ENCODE data around the gene TYMP. TPM values are rescaled to one million over a fixed set of nuclear protein-coding genes. Genes with fewer than 3 reads are reported as not detected.

Gene TYMP
- total and polyA plus RNA-seq, 2 of the 4 experiments (the other 2 are of a cell fraction): 0.18 to 0.74 TPM

- dilution Hi-C loops (cut with HindIII; ENCODE audit: low sequenced_read_pairs, unreplicated experiment): no loop called here
- no peak overlapping the region for H2BK5ac ChIP-seq (ENCODE audit: low read depth, low read length, poor library complexity, severe bottlenecking)
- H3K9me1 ChIP-seq (ENCODE audit: insufficient read depth, low read length): 0 out of 2 replicates have a peak, but pooled peaks cover 4% of the 10 kb centered on the region
- intact Hi-C loops (cut with micrococcal nuclease): no loop called here
- H4K8ac ChIP-seq (ENCODE audit: low read depth in 2 of 2, low read length in 2 of 2): peak overlapping the region; percentile 65 to 74; a peak in 2 of 4 replicates
- H2BK20ac ChIP-seq (ENCODE audit: low read depth, low read length): no peak overlapping the region
- peak overlapping the region; percentile 22; the same call in 1 of the 2 replicates for H3K14ac ChIP-seq (replicated peaks; ENCODE audit: low read depth, low read length)
- H3K27ac ChIP-seq (ENCODE audit: insufficient read depth, low read length): no peak overlapping the region
- BruUV-seq (replicated peaks): no TSS peak
- peak overlapping the region; percentile 63 for H3K4me3 ChIP-seq (ENCODE audit: insufficient read depth, low read depth, low read length)
- no peak overlapping the region for H3K18ac ChIP-seq (ENCODE audit: low read depth, low read length)
- H3K56ac ChIP-seq (ENCODE audit: extremely low read depth, insufficient read depth, low read length): no peak overlapping the region
- peak overlapping the region; percentile 97 for H3K4me2 ChIP-seq (ENCODE audit: low read depth, low read length)
- H4K91ac ChIP-seq (ENCODE audit: insufficient read depth, low read depth, low read length): no peak overlapping the region; the same call in 1 of the 2 replicates
- peaks cover 22% of the 10 kb centered on the region for H3K27me3 ChIP-seq (ENCODE audit: control insufficient read depth, insufficient read depth, low read length)
- 8% methylated on average over 9 of the region's 17 CpGs; no CpG with 5 or more reads in 1 of the 2 experiments for WGBS, 2 experiments (ENCODE audit: extremely low coverage in 2 of 2, insufficient read length in 1 of 2)
- H3K79me1 ChIP-seq (ENCODE audit: low read depth in 1 of 2, low read length in 2 of 2): no peaks in the 10 kb centered on the region
- H3K4me1 ChIP-seq (ENCODE audit: control insufficient read depth, insufficient read depth, low read length): no peaks in the 10 kb centered on the region
- in situ Hi-C loops (cut with MboI; ENCODE audit: low sequenced_read_pairs): no loop called here
- H4K5ac ChIP-seq (ENCODE audit: low read depth, low read length): peak overlapping the region; percentile 4; the same call in 1 of the 2 replicates
- H2BK120ac ChIP-seq (ENCODE audit: low read depth, low read length): no peak overlapping the region
- H4K20me1 ChIP-seq (ENCODE audit: insufficient read depth, low read length): no peaks in the 10 kb centered on the region
- ChIA-PET CTCF (interaction anchor here (0.8 to 1.9 kb wide), 6 partner anchors 8 to 55 kb away, joined by 3 to 8 read pairs (median 4); partner anchors contain the start of genes LMF2, NCAPH2 and SCO2), POLR2A (ENCODE audit: unreplicated experiment) (interaction anchor here (0.5 kb wide), 1 partner anchor 96 kb away, joined by 3 read pairs; no protein-coding TSS in a partner anchor)
- no peak overlapping the region for H3K4ac ChIP-seq (ENCODE audit: low read depth, low read length)
- H3K9me3 ChIP-seq (ENCODE audit: control insufficient read depth, insufficient read depth, low read length): no peaks in the 10 kb centered on the region
- H2AK9ac ChIP-seq (replicated peaks; ENCODE audit: low read depth, low read length, poor library complexity): peak overlapping the region; percentile 85
- peak overlapping the region; percentile 98 for H2AFZ ChIP-seq (replicated peaks; ENCODE audit: low read length, poor library complexity)
- no peaks in the 10 kb centered on the region for H3K36me3 ChIP-seq (ENCODE audit: control insufficient read depth, insufficient read depth, low read length)
- no peak overlapping the region for H2BK15ac ChIP-seq (ENCODE audit: low read depth, low read length)
- H3K9ac ChIP-seq (ENCODE audit: low read depth, low read length): peak overlapping the region; percentile 48
- ATAC-seq (ENCODE audit: low read depth): no peak
- H2AK5ac ChIP-seq (ENCODE audit: low read depth, low read length): no peak overlapping the region
- DNase-seq: no peak
- no peak overlapping the region for H3K23ac ChIP-seq (ENCODE audit: low read depth, low read length)
- no peak for TF ChIP-seq MXI1 (IDR thresholded peaks at IDR 0.05; ENCODE audit: borderline replicate concordance, low read depth, low read length)
- TF ChIP-seq POLR2A (IDR thresholded peaks at IDR 0.05; ENCODE audit: low read depth, low read length): no peak
- no peak for TF ChIP-seq CHD1 (IDR thresholded peaks at IDR 0.05; ENCODE audit: low read depth, low read length)
- TF ChIP-seq RCOR1 (IDR thresholded peaks at IDR 0.05; ENCODE audit: insufficient replicate concordance, low read length): no peak
- no peak for TF ChIP-seq ELK1 (IDR thresholded peaks at IDR 0.05; ENCODE audit: borderline replicate concordance, low read depth, low read length)
- TF ChIP-seq CEBPB (IDR thresholded peaks at IDR 0.05; ENCODE audit: low read depth, low read length): no peak
- no peak for TF ChIP-seq CTCF (conservative IDR thresholded peaks at IDR 0.05; ENCODE audit: low read depth, low read length)
- no peak for TF ChIP-seq RAD21 (IDR thresholded peaks at IDR 0.05; ENCODE audit: low read length)
- no peak for TF ChIP-seq MAZ (IDR thresholded peaks at IDR 0.05; ENCODE audit: borderline replicate concordance, low read depth, low read length)
- TF ChIP-seq NFE2L2 (IDR thresholded peaks at IDR 0.05; ENCODE audit: low read depth, low read length): no peak
- no peak for TF ChIP-seq RFX5 (IDR thresholded peaks at IDR 0.05; ENCODE audit: low read depth, low read length)
- no peak for TF ChIP-seq MAFK (IDR thresholded peaks at IDR 0.05; ENCODE audit: low read depth, low read length)
- TF ChIP-seq BHLHE40 (IDR thresholded peaks at IDR 0.05; ENCODE audit: low read depth, low read length): no peak
- TF ChIP-seq FOS (IDR thresholded peaks at IDR 0.05; ENCODE audit: low read depth, low read length): no peak
- TF ChIP-seq USF2 (IDR thresholded peaks at IDR 0.05; ENCODE audit: low read depth, low read length): no peak
These were observed 33.8 kb upstream of the TYMP start for GRCh38 chr22:50563413-50564160.
